HCT116 (cell line): ENCODE data around the gene PREP. TPM values are rescaled to one million over a fixed set of nuclear protein-coding genes. Genes with fewer than 3 reads are reported as not detected.

Source experiments
- ATAC-seq: fragments of 200-7000 bp; cut with Tn5 transposase; 2 replicates; pipeline ENCODE4 v1.9.1; 2020; ENCODE audit warnings: mild to moderate bottlenecking, moderate library complexity
- BruUV-seq: library from RNA; stranded (reverse); fragments of 400-500 nt; replicated peaks from 2 replicates; lab custom pipeline; 2021; lab: Mats Ljungman, UMichigan
- CTCF ChIA-PET: fragments of 300-600 bp; sonication (Branson Sonifier 250); formaldehyde crosslinking; loops from one replicate; lab custom pipeline; 2021; ENCODE audit warnings: antibody characterized with exemption; lab: Charles Lee
- POLR2A ChIA-PET: fragments of 300-600, 350-600 bp; sonication (Branson Sonifier 250); formaldehyde crosslinking; loops from one replicate; lab custom pipeline; 2021; ENCODE audit warnings: antibody characterized with exemption; lab: Charles Lee
- RAD21 ChIA-PET, 2 experiments: fragments of 300-600 bp; sonication (Branson Sonifier 250); formaldehyde crosslinking; loops; one replicate each; lab custom pipeline; 2023; ENCODE audit warnings: low total read pairs in 2 of 2; ENCODE audit not compliant: uncharacterized antibody in 2 of 2, unreplicated experiment in 2 of 2, low non-redundant PET in 1 of 2; lab: Charles Lee
- DNase-seq: peaks from one replicate; pipeline ENCODE4 v3.0.0-alpha.2; 2010; ENCODE audit warnings: low read depth, low spot score
- H2AFZ ChIP-seq: fragments of 200-600 bp; shearing (Covaris generic), sonication (generic); 2 replicates; pipeline ENCODE4 v1.6.1; 2017; ENCODE audit warnings: low read depth, mixed run types, mixed read lengths, antibody characterized with exemption, low read length; ENCODE audit not compliant: poor library complexity, severe bottlenecking
- H3K27ac ChIP-seq: 2 replicates; pipeline ENCODE4 v1.5.1; 2012; ENCODE audit warnings: low read depth, low read length
- H3K27me3 ChIP-seq: fragments of 200-600 bp; sonication (generic); 2 replicates; pipeline ENCODE4 v1.6.1; 2016; ENCODE audit warnings: mixed run types, low read length, mixed read lengths; ENCODE audit not compliant: insufficient read depth
- H3K36me3 ChIP-seq, 2 experiments: fragments of 200-500 bp in 1 of 2; fragments of 200-600 bp in 1 of 2; sonication (Bioruptor generic) in 1 of 2; sonication (generic) in 1 of 2; 2 replicates each; pipeline versions ENCODE4 v1.5.1 to v1.6.1; 2014 to 2016; ENCODE audit warnings: low read length in 2 of 2, inconsistent platforms in 1 of 2, mixed read lengths in 1 of 2, mixed run types in 1 of 2; ENCODE audit not compliant: insufficient read depth in 2 of 2, control insufficient read depth in 1 of 2
- H3K4me1 ChIP-seq, 2 experiments: fragments of 200-600 bp in 1 of 2; sonication (generic) in 1 of 2; 2 replicates each; pipeline versions ENCODE4 v1.5.1 to v1.6.1; 2012 to 2017; ENCODE audit warnings: low read length in 2 of 2, inconsistent platforms in 1 of 2, mild to moderate bottlenecking in 1 of 2, mixed read lengths in 1 of 2, mixed run types in 1 of 2, moderate library complexity in 1 of 2; ENCODE audit not compliant: insufficient read depth in 2 of 2, control insufficient read depth in 1 of 2
- H3K4me2 ChIP-seq: fragments of 200-600 bp; sonication (generic); 2 replicates; pipeline ENCODE4 v1.6.1; 2017; ENCODE audit warnings: mixed run types, low read length, mixed read lengths
- H3K4me3 ChIP-seq, 2 experiments: fragments of 200-600 bp in 1 of 2; sonication (generic) in 1 of 2; replicated peaks in 1 of 2; 2 replicates each; pipeline ENCODE4 v1.5.1; 2011 to 2016; ENCODE audit warnings: low read length in 2 of 2, control low read depth in 1 of 2, low read depth in 1 of 2, mild to moderate bottlenecking in 1 of 2, mixed read lengths in 1 of 2, mixed run types in 1 of 2
- H3K79me2 ChIP-seq: fragments of 200-600 bp; sonication (generic); 2 replicates; pipeline ENCODE4 v1.6.1; 2017; ENCODE audit warnings: mild to moderate bottlenecking, mixed run types, low read length, moderate library complexity, mixed read lengths; ENCODE audit not compliant: insufficient read depth
- H3K9ac ChIP-seq: fragments of 200-600 bp; sonication (generic); 2 replicates; pipeline ENCODE4 v1.6.1; 2016; ENCODE audit warnings: low read length, mixed read lengths
- H3K9me2 ChIP-seq: fragments of 200-600 bp; sonication (generic), shearing (Covaris generic); 2 replicates; pipeline ENCODE4 v1.6.1; 2017; ENCODE audit warnings: mixed run types, mild to moderate bottlenecking, moderate library complexity; ENCODE audit not compliant: insufficient read depth
- H3K9me3 ChIP-seq, 2 experiments: fragments of 200-500 bp in 1 of 2; fragments of 200-600 bp in 1 of 2; sonication (Bioruptor generic) in 1 of 2; sonication (generic) in 1 of 2; 2 replicates each; pipeline ENCODE4 v1.6.1; 2014 to 2017; ENCODE audit warnings: low read length in 2 of 2, mixed read lengths in 2 of 2, inconsistent platforms in 1 of 2, low read depth in 1 of 2, mild to moderate bottlenecking in 1 of 2, mixed run types in 1 of 2, moderate library complexity in 1 of 2; ENCODE audit not compliant: control insufficient read depth in 1 of 2, insufficient read depth in 1 of 2
- H4K20me1 ChIP-seq: fragments of 200-600 bp; sonication (generic), shearing (Covaris generic); 2 replicates; pipeline ENCODE4 v1.6.1; 2017; ENCODE audit warnings: mixed run types, mild to moderate bottlenecking, moderate library complexity; ENCODE audit not compliant: insufficient read depth
- CEBPB ChIP-seq: IDR thresholded peaks from 2 replicates; pipeline ENCODE4 v1.6.1; 2012; ENCODE audit warnings: low read depth
- CTCF ChIP-seq, 3 experiments: fragments of 200-600 bp in 1 of 3; sonication (generic) in 1 of 3; IDR thresholded peaks in 2 of 3; conservative IDR thresholded peaks in 1 of 3; 2 replicates each; pipeline ENCODE4 v1.5.1; 2012 to 2017; ENCODE audit warnings: low read depth in 2 of 3, low read length in 2 of 3, antibody characterized with exemption in 1 of 3, borderline replicate concordance in 1 of 3, control low read depth in 1 of 3, mild to moderate bottlenecking in 1 of 3, mixed read lengths in 1 of 3, mixed run types in 1 of 3, moderate library complexity in 1 of 3; ENCODE audit not compliant: insufficient read depth in 1 of 3
- EGR1 ChIP-seq: IDR thresholded peaks from 2 replicates; pipeline ENCODE4 v1.6.1; 2012; ENCODE audit warnings: low read depth
- EZH2 ChIP-seq: fragments of 200-600 bp; sonication (generic); IDR thresholded peaks from 2 replicates; pipeline ENCODE4 v1.6.1; 2017; ENCODE audit warnings: antibody characterized with exemption, mixed run types
- RAD21 ChIP-seq: IDR thresholded peaks from 2 replicates; pipeline ENCODE4 v1.6.1; 2012; ENCODE audit warnings: low read depth, mild to moderate bottlenecking
- intact Hi-C: fragments of 100-400 bp; cut with micrococcal nuclease; formaldehyde crosslinking; loops from 2 replicates; pipeline ENCODE4 v1.10.0; 2022
- total RNA-seq: library from RNA; stranded (reverse); gene quantifications from one replicate; pipeline ENCODE4 v1.2.1, GENCODE V29; 2021; ENCODE audit not compliant: unreplicated experiment

The PREP gene
- total RNA-seq, 1 experiment from 2014 or later, result 53.5 TPM

DNA sequence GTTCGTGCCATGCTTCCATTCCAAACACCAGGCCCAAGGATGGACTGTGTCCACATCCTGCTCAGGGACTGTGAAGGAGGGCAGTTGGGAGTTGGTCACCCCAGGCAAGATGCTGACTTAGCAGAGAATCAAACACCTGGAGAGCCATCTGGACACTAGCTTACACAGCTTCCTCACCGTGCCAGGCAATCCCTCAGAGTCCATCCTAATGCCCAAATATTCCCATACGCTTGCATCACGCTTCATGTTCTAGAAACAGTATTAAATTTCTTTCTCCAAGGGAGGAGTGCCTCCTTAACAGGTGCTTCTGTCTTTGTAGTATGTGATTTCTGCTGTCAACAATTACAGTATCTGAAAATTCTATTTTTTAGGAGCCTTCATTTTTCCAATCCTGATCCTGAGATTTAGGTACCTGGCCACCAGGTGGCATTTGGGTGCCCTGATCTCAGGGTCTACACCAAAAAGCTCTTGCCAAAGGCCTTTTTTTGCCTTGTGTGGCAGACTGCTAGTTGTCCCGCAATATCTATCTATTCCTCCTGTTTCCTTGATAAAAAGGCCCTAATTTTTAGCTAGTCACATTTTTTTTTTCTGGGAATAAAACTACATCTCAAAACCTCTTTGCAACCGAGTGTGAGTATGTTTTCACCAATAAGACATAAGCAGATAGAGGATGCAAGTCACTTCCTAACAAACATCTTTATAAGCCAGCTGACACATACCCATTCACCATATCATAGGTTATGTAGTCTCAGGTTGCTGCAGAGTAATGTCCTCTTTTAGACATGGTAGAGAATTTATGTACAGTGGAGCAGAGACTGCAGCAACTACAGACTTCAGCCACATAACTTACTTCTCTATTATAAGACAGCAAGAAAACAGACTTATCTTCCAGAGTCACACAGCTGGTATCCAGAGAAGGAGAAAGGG, 85.0 kb downstream of the PREP start:
- H2AFZ ChIP-seq, result no peak overlapping the region
- intact Hi-C loops, result loop anchor here (2.0 to 5.0 kb wide), 3 partner anchors 45 to 104 kb away; partner anchors contain the start of gene PREP
- H4K20me1 ChIP-seq, result no peaks in the 10 kb centered on the region
- ChIA-PET POLR2A (interaction anchor here (1.5 kb wide), 1 partner anchor 45 kb away, joined by 5 read pairs; no protein-coding TSS in a partner anchor), CTCF (interaction anchor here (0.7 to 4.6 kb wide), 8 partner anchors 9 to 230 kb away, joined by 3 to 25 read pairs (median 4); partner anchors contain the start of gene PREP), RAD21 (interaction anchor here (0.5 to 2.2 kb wide), 5 partner anchors 44 to 85 kb away, joined by 3 to 9 read pairs (median 4); partner anchors contain the start of gene PREP (in 1 of the 2))
- H3K9ac ChIP-seq, result no peak overlapping the region
- DNase-seq, result peak; percentile 15
- no peaks in the 10 kb centered on the region for H3K27me3 ChIP-seq
- peaks cover 5 to 20% of the 10 kb centered on the region in 2 experiments; a peak in 3 of 4 replicates for H3K4me1 ChIP-seq
- TF ChIP-seq CTCF (IDR thresholded peaks at IDR 0.05 in 2 of 3, conservative IDR thresholded peaks at IDR 0.05 in 1 of 3; ENCODE audit: borderline replicate concordance in 1 of 3, insufficient read depth in 1 of 3, low read depth in 2 of 3, low read length in 2 of 3) (peak; percentile 71 to 76 (median 72); a peak in 5 of 6 replicates), CEBPB (no peak), EGR1 (peak; percentile 17; the same call in 1 of the 2 replicates), RAD21 (peak; percentile 71), EZH2 (no peak)
- no peaks in the 10 kb centered on the region for H3K79me2 ChIP-seq
- peak overlapping the region; percentile 19 for H3K4me2 ChIP-seq
- H3K9me2 ChIP-seq, result no peaks in the 10 kb centered on the region
- no TSS peak for BruUV-seq
- no peak overlapping the region for H3K4me3 ChIP-seq
- no peaks in the 10 kb centered on the region for H3K36me3 ChIP-seq
- no peaks in the 10 kb centered on the region for H3K9me3 ChIP-seq
- peak; percentile 78 for ATAC-seq
- H3K27ac ChIP-seq, result no peak overlapping the region
